HAP-1 (cell line): Measurements from ENCODE around the gene NOSTRIN.
"Not testable (repeated sequence)": the region's sequence is repeated elsewhere in the genome, so short reads cannot be mapped to it uniquely, and the experiment has no call there.

Source experiments
- DNase-seq, 2 experiments: peaks; one replicate each; pipeline ENCODE4 v3.0.0-alpha.2; 2016 to 2020; ENCODE audit warnings: low spot score in 2 of 2
- H3K27me3 ChIP-seq: fragments of 250-450 bp; sonication (Bioruptor Pico); 2 replicates; pipeline ENCODE4 v1.5.1; 2020; ENCODE audit warnings: low read depth, mild to moderate bottlenecking, moderate library complexity
- H3K36me3 ChIP-seq: fragments of 250-450 bp; sonication (Bioruptor Pico); replicated peaks from 2 replicates; pipeline ENCODE4 v1.5.1; 2020; ENCODE audit warnings: mild to moderate bottlenecking
- H3K4me1 ChIP-seq: fragments of 250-450 bp; sonication (Bioruptor Pico); 2 replicates; pipeline ENCODE4 v1.5.1; 2020; ENCODE audit warnings: mild to moderate bottlenecking
- H3K4me3 ChIP-seq: fragments of 250-450 bp; sonication (Bioruptor Pico); 2 replicates; pipeline ENCODE4 v1.5.1; 2020; ENCODE audit warnings: mild to moderate bottlenecking, moderate library complexity
- H3K9me3 ChIP-seq: fragments of 250-450 bp; sonication (Bioruptor Pico); 2 replicates; pipeline ENCODE4 v1.5.1; 2020; ENCODE audit warnings: mild to moderate bottlenecking, moderate library complexity
- in situ Hi-C: fragments of 300-500 bp; cut with MboI; formaldehyde crosslinking; loops from 3 replicates; pipeline ENCODE4 v1.14.3; 2020; ENCODE audit warnings: low sequenced_read_pairs, inconsistent platforms, mixed read lengths

The NOSTRIN gene

DNA sequence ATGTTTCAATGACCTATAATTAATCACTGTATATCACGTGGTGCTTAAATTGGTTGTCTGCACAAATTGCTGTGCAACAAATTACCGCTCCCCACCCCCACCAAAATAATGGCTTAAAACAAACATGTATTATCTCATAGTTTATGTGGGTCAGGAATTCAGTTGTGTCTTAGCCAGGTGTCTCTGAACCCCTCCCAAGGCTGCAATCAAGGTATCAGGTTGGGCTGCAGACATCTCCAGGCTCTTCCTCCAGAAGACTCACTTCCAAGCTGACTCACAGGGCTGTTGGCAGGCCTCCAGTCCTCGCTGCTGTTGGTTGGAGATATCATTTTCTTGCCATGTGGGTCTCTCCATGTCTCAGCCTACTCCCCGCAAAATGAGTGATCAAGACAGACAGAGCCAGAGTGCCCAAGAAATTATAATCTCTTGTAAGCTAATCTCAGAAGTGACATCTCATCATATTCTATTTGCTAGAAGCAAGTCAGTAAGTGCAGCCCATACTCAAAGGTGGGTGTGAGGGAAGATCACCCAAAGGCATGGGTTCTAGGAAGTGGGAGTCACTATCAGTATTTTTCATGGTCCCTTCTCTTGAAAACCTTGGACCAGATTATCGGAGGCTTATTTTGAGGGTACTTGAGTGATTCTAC is 49.4 kb downstream of the NOSTRIN start:
- Histone ChIP-seq H3K4me1 (no peaks in the 10 kb centered on the region; the same call in 1 of the 2 replicates), H3K36me3 (peaks cover 3% of the 10 kb centered on the region), H3K9me3 (no peaks in the 10 kb centered on the region), H3K4me3 (no peak overlapping the region), H3K27me3 (no peaks in the 10 kb centered on the region)
- DNase-seq = no peak
- in situ Hi-C loops = no loop called here

DNA sequence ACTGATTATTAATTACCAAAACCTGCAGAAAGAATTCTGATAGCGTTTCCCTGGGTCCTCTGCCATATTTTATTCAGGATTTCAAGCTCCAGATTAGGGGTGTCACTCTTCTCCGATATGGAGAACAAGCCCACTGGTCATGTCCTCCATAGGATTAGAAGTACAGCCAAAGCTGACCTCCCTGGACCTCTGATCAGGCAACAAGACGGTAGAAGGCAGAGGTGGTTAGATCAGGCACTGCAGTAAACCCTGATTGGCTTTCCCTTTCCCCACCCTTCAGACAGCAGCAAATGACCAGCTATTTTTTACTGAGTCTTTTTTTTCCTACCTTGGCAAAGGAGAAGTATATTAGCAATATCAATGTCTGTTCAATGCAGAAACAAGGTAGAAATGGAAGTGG is 50.0 kb downstream of the NOSTRIN start:
- no peaks in the 10 kb centered on the region; the same call in 1 of the 2 replicates for H3K4me1 ChIP-seq
- H3K9me3 ChIP-seq = no peaks in the 10 kb centered on the region
- no peaks in the 10 kb centered on the region for H3K27me3 ChIP-seq
- peaks cover 3% of the 10 kb centered on the region for H3K36me3 ChIP-seq
- no peak overlapping the region for H3K4me3 ChIP-seq
- in situ Hi-C loops = no loop called here
- DNase-seq = no peak

DNA sequence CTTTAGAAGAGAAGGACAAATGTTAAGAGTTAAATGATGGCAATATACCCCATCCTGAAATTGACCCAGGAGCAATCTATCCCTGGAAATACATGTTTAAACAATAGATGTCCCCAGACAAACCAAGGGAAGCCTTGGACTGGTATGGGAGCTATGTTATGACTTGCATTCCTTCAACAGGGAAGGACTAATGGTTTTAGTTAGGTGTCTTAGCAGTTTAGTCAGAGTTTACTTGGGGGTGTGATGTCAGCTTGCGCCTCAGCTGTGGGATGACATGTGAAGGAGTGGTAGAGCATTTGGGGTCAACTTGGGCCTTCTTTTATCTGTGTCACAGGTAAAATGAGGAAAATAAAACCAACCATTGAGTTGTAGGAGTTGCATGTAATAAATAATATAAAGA is 51.0 kb downstream of the NOSTRIN start:
- no peak overlapping the region for H3K4me3 ChIP-seq
- no peaks in the 10 kb centered on the region; the same call in 1 of the 2 replicates for H3K4me1 ChIP-seq
- no peaks in the 10 kb centered on the region for H3K27me3 ChIP-seq
- H3K36me3 ChIP-seq = peaks cover 3% of the 10 kb centered on the region
- in situ Hi-C loops = no loop called here
- H3K9me3 ChIP-seq = no peaks in the 10 kb centered on the region
- no peak for DNase-seq

DNA sequence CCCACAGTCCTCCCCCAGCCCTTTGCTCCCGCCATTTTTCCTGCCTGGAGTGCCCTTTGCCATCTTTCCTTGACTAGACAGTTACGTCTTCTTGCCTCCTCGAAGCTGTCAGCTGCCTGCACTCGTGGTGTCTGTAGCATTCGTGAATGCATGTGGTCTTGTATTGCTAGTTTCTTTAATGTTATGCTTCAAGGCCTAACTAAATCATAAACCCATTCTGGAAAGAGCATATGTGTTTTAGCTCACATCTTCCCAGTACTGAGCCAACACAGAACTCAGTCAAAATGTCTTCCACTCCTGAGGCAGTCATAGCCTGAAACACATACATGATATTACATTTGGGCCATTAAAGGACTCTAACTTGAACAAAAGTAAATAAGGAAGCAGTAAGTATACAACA is 52.2 kb downstream of the NOSTRIN start:
- Histone ChIP-seq H3K4me1 (no peaks in the 10 kb centered on the region), H3K9me3 (no peaks in the 10 kb centered on the region), H3K4me3 (no peak overlapping the region), H3K27me3 (no peaks in the 10 kb centered on the region), H3K36me3 (peaks cover 3% of the 10 kb centered on the region)
- in situ Hi-C loops = no loop called here
- no peak for DNase-seq

DNA sequence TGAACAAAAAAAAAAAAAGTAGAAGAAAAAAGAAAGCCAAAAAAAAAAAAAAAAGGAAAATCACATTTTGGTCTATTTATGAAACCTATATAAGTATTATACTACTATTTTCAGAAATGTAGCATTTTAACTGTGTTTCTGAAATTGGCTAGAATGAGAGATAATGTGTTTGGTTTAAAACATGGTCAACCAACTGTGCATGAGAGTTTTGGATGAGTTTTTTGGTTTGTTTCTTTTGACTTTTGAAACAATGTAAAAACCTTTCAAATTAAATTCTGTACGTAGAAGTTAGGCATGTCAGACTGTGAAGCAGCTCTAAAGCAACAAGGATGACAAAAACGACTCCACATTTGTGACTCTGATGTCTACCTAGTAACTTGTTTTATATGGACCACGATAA is 53.2 kb downstream of the NOSTRIN start:
- DNase-seq = no peak
- peaks cover 3% of the 10 kb centered on the region for H3K36me3 ChIP-seq
- H3K9me3 ChIP-seq = no peaks in the 10 kb centered on the region
- H3K4me3 ChIP-seq = no peak overlapping the region
- in situ Hi-C loops = no loop called here
- no peaks in the 10 kb centered on the region for H3K27me3 ChIP-seq
- H3K4me1 ChIP-seq = no peaks in the 10 kb centered on the region

DNA sequence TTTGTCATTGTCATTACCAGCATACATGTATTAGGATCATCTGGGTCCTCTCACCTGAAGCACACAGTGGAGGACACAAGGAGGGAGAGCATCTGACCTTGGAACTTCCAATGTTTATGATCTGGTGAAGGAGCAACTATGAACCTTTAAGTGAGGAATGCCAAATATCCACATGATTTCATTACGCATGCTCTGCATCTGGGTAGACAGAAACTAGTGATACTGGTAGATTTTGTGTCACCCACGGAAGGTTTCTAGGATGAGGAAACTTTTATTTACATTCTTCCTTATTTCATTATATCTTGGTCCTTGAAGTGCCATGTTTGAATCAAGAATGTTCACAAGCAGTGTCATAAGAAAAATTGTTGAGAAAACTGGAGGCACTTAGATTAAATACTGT is 55.7 kb downstream of the NOSTRIN start:
- Histone ChIP-seq H3K9me3 (no peaks in the 10 kb centered on the region), H3K4me3 (no peak overlapping the region), H3K4me1 (no peaks in the 10 kb centered on the region), H3K27me3 (no peaks in the 10 kb centered on the region), H3K36me3 (peaks cover 6% of the 10 kb centered on the region; the same call in 1 of the 2 replicates)
- DNase-seq = no peak
- in situ Hi-C loops = no loop called here

DNA sequence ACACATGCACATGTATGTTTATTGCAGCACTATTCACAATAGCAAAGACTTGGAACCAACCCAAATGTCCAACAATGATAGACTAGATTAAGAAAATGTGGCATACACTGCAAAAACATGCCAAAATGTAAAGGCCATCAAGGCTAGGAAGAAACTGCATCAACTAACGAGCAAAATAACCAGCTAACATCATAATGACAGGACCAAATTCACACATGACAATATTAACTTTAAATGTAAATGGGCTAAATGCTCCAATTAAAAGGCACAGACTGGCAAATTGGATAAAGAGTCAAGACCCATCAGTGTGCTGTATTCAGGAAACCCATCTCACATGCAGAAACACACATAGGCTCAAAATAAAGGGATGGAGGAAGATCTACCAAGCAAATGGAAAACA is 64.7 kb downstream of the NOSTRIN start:
- in situ Hi-C loops, DNase-seq, H3K4me3 ChIP-seq, H3K27me3 ChIP-seq, H3K4me1 ChIP-seq, H3K9me3 ChIP-seq: not testable (repeated sequence)
- peaks cover 20% of the 10 kb centered on the region for H3K36me3 ChIP-seq

DNA sequence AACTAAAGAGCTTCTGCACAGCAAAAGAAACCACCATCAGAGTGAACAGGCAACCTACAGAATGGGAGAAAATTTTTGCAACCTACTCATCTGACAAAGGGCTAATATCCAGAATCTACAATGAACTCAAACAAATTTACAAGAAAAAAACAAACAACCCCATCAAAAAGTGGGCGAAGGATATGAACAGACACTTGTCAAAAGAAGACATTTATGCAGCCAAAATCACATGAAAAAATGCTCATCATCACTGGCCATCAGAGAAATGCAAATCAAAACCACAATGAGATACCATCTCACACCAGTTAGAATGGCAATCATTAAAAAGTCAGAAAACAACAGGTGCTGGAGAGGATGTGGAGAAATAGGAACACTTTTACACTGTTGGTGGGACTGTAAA is 67.9 kb downstream of the NOSTRIN start:
- in situ Hi-C loops, H3K27me3 ChIP-seq, H3K4me3 ChIP-seq, H3K4me1 ChIP-seq, DNase-seq, H3K9me3 ChIP-seq: not testable (repeated sequence)
- peaks cover 19% of the 10 kb centered on the region for H3K36me3 ChIP-seq

DNA sequence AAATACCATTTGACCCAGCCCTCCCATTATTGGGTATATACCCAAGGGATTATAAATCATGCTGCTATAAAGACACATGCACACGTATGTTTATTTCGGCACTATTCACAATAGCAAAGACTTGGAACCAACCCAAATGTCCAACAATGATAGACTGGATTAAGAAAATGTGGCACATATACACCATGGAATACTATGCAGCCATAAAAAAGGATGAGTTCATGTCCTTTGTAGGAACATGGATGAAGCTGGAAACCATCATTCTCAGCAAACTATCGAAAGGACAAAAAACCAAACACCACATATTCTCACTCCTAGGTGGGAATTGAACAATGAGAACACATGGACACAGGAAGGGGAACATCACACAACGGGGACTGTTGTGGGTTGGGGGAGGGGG is 68.4 kb downstream of the NOSTRIN start:
- H3K9me3 ChIP-seq, H3K27me3 ChIP-seq, DNase-seq, H3K4me3 ChIP-seq, in situ Hi-C loops, H3K4me1 ChIP-seq: not testable (repeated sequence)
- H3K36me3 ChIP-seq = peaks cover 18% of the 10 kb centered on the region

DNA sequence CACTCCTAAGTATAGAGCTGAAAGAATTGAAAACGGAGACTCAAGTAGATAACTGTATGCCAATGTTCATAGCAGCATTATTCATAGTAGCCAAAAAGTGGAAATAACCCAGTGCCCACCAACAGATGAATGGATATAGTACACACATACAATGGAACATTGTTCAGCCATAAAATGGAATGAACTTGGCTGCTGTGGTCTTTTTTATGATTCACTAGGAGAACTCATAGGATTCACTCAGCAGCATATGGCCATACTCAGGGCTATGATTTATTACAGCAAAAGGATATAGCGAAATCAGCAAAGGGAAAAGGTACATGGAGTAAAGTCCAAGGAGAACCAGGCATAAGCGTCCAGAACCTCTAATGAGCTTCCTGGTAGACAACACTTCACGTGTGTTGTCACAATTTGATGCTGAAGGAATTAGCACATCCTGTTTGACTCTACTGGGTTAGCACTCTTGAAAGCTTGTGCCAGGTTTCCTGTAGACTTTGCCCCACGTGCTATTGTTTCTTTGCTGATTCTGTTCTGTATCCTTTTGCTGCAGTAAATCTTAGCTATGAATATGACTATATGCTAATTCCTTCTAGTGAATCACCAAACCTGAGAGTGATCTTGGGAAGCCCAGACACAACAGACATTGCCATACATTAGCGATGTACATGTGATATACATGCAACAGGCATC is 72.1 kb downstream of the NOSTRIN start:
- in situ Hi-C loops = no loop called here
- DNase-seq = no peak
- H3K4me1 ChIP-seq = peaks cover 13% of the 10 kb centered on the region

DNA sequence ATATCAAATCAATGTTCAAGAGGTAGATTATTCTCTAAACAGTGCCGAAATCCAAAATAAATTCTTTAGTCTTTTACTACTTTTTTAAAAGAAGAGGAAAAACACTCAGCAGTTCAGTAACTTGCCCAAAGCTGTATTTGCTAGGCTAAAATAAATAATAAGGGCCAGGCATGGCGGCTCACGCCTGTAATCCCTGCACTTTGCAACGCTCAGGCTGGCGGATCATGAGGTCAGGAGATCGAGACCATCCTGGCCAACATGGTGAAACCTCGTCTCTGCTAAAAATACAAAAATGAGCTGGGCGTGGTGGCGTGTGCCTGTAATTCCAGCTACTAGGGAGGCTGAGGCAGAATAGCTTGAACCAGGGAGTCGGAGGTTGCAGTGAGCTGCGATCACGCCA is 79.7 kb downstream of the NOSTRIN start:
- in situ Hi-C loops = not testable (repeated sequence)

More for the DNA sequence above, 72.1 kb downstream of the NOSTRIN start:
- no peak overlapping the region for H3K4me3 ChIP-seq
- H3K36me3 ChIP-seq = peaks cover 18% of the 10 kb centered on the region
- no peaks in the 10 kb centered on the region for H3K27me3 ChIP-seq
- no peaks in the 10 kb centered on the region for H3K9me3 ChIP-seq

DNA sequence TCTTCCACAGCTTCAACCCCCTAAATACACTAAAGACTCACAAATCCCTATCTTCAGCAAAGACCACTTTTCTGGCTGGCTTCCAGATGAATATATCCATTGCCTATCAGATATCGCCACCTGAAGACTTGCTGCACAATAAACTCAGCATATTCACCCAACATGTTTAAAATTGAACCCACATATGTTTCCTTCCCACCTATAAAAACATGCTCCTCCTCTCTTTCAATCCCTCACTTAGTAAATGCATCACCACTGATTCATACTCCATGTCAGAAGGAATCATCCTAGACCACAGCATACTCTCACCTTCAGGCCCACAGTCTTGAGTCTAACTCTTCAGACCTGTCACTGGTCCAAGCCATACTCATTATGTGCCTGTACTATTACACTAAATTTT is 82.5 kb downstream of the NOSTRIN start:
- H3K4me3 ChIP-seq = no peak overlapping the region
- H3K4me1 ChIP-seq = 0 out of 2 replicates have a peak, but pooled peaks cover 3% of the 10 kb centered on the region
- no peaks in the 10 kb centered on the region for H3K27me3 ChIP-seq
- no peak for DNase-seq
- in situ Hi-C loops = no loop called here
- no peaks in the 10 kb centered on the region for H3K9me3 ChIP-seq
- peaks cover 24% of the 10 kb centered on the region for H3K36me3 ChIP-seq

More for the DNA sequence above, 79.7 kb downstream of the NOSTRIN start:
- H3K9me3 ChIP-seq, H3K4me1 ChIP-seq, DNase-seq, H3K4me3 ChIP-seq, H3K27me3 ChIP-seq: not testable (repeated sequence)
- H3K36me3 ChIP-seq = peaks cover 12% of the 10 kb centered on the region

DNA sequence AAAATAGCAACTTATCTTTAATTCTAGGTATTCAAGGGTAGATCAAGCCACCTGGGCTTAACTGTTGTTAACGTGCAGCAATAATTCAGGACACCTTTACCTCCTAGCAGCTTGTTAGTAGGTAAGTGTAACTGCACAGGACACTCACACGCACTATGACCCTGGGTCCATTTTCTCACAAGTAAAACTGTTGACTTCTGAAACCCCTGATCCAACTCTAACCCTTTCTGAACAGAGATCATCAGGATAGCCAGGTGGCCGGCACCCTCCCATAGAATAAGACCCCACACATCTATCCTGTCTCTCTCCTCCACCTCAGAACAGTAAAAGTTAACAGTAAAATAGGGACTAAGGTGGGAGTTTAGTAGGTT is 87.2 kb downstream of the NOSTRIN start:
- peak overlapping the region; percentile 66 for H3K4me3 ChIP-seq
- no peaks in the 10 kb centered on the region for H3K9me3 ChIP-seq
- in situ Hi-C loops = no loop called here
- peaks cover 8% of the 10 kb centered on the region; the same call in 1 of the 2 replicates for H3K4me1 ChIP-seq
- no peaks in the 10 kb centered on the region for H3K27me3 ChIP-seq
- no peak for DNase-seq
- H3K36me3 ChIP-seq = peaks cover 24% of the 10 kb centered on the region

DNA sequence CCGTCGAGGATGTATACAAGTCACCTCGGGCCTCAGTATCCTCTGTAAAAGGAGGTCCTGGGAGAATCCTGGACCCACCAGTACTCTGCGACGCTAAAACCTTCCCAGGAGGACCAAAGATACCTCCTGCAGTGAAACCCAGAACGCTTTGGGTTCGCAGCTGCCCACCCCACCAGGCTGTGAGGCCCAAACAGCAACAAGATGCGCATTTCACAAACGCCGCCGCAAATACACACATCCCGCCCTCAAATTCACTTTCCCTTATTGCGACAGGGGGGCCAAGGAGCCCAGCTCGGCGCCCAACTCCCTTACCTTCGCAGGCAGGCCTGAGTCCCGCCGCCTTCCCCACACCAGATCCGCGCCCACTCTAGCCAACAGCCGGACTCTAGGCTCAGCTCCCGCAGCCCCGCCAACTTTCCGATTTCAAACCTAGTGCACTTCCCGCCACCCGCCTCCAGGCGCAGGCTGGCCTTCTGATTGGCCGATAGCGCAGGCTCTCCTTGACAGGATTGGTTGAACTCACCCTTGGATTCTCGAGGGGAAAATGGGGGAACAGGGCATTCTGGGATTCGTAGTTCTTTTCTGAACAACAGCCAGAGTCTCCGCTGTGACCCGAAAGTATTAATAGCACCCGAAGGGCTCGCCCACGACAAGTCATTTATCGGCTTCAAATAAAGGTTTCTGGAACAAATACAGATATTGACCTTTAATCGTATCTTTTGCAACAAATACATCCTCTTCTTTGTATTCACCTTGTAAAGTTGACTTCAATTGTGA is 87.8 kb downstream of the NOSTRIN start, which contains the start of gene SPC25:
SPC25 (minus strand) TSS at position 425 of the 777 bp plus-strand sequence. CDS start 911 bp downstream, outside the sequence.
- in situ Hi-C loops = no loop called here
- no peaks in the 10 kb centered on the region for H3K9me3 ChIP-seq

More for the DNA sequence above, 87.8 kb downstream of the NOSTRIN start, which contains the start of gene SPC25:
- H3K4me3 ChIP-seq = peak within 1 kb of the TSS; percentile 66
- peaks cover 23% of the 10 kb centered on the region for H3K36me3 ChIP-seq
- H3K4me1 ChIP-seq = peaks cover 8% of the 10 kb centered on the region; the same call in 1 of the 2 replicates
- H3K27me3 ChIP-seq = no peaks in the 10 kb centered on the region
- DNase-seq = peak; percentile 94 to 95
